Osteoblast (primary cell): Measurements from ENCODE around the gene PIAS1. TPM values are rescaled to one million over a fixed set of nuclear protein-coding genes. Genes with fewer than 3 reads are reported as not detected.
"Not testable (repeated sequence)": the region's sequence is repeated elsewhere in the genome, so short reads cannot be mapped to it uniquely, and the experiment has no call there.

Experiments used
- DNase-seq: peaks from one replicate; pipeline ENCODE4 v3.0.0; 2011; ENCODE audit warnings: low spot score, mixed read lengths; ENCODE audit not compliant: insufficient read length; ENCODE audit errors: missing footprints
- H2AFZ ChIP-seq: 2 replicates; pipeline ENCODE4 v1.6.0; 2011; ENCODE audit warnings: mild to moderate bottlenecking, low read length
- H3K27ac ChIP-seq: 2 replicates; pipeline ENCODE4 v1.5.1; 2011; ENCODE audit warnings: mild to moderate bottlenecking, low read depth, low read length, moderate library complexity
- H3K27me3 ChIP-seq: 2 replicates; pipeline ENCODE4 v1.6.0; 2012; ENCODE audit warnings: mild to moderate bottlenecking, control low read depth, inconsistent platforms, low read length, moderate library complexity; ENCODE audit not compliant: insufficient read depth
- H3K36me3 ChIP-seq: 2 replicates; pipeline ENCODE4 v1.5.1; 2011; ENCODE audit warnings: mild to moderate bottlenecking, low read length, control low read depth, moderate library complexity; ENCODE audit not compliant: insufficient read depth
- H3K4me1 ChIP-seq: 2 replicates; pipeline ENCODE4 v1.5.1; 2011; ENCODE audit warnings: mild to moderate bottlenecking, low read length, control low read depth, moderate library complexity; ENCODE audit not compliant: insufficient read depth
- H3K4me2 ChIP-seq: 2 replicates; pipeline ENCODE4 v1.6.0; 2011; ENCODE audit warnings: mild to moderate bottlenecking, low read length; ENCODE audit not compliant: insufficient read depth
- H3K4me3 ChIP-seq: fragments of 200-600 bp; sonication (generic); 3 replicates; pipeline ENCODE4 v1.5.1; 2012; ENCODE audit warnings: mild to moderate bottlenecking, low read length, inconsistent platforms; ENCODE audit not compliant: insufficient read depth
- H3K79me2 ChIP-seq: 2 replicates; pipeline ENCODE4 v1.6.0; 2012; ENCODE audit warnings: mild to moderate bottlenecking, low read length, control low read depth, inconsistent platforms; ENCODE audit not compliant: insufficient read depth
- H3K9me3 ChIP-seq: 2 replicates; pipeline ENCODE4 v1.5.1; 2011; ENCODE audit warnings: low read depth, low read length, control low read depth
- H4K20me1 ChIP-seq: 2 replicates; pipeline ENCODE4 v1.6.0; 2012; ENCODE audit warnings: mild to moderate bottlenecking, low read length, control low read depth; ENCODE audit not compliant: insufficient read depth
- total RNA-seq: library from RNA; depleted of rRNA; stranded (reverse); fragments of >200 nt; gene quantifications from 2 replicates; pipeline ENCODE4 v1.2.3, GENCODE V29; 2012
- TF ChIP-seq, protein P1 (sequence below): IDR thresholded peaks from 2 replicates; pipeline ENCODE4 v1.5.1; 2011; ENCODE audit warnings: mild to moderate bottlenecking, low read depth, low read length, moderate library complexity; ENCODE audit errors: extremely low read depth

Gene PIAS1
- total RNA-seq, 1 donor, result 29.0 TPM

DNA sequence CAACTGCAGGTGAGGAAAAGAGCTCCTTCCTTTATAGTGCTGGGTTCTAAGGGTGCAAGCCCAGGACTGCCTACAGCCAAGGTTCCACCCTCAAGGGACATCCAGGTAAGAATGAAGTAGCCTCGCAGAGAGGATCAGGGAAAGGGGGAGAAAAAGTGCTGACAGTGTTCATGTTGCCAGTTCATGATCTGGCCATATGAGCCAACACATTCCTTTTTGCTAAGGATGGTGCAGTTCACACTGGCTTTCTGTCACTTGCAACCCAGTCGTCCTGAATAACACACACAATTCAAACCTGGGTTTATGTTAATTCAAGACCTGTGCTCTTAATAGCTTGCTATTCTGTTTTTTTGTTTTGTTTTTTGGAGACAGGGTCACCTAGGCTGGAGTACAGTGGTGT lies 166.4 kb downstream of the PIAS1 start:
- H3K4me2 ChIP-seq, result no peak overlapping the region
- H4K20me1 ChIP-seq, result peaks cover 4% of the 10 kb centered on the region
- no peak overlapping the region for H3K4me3 ChIP-seq
- H3K9me3 ChIP-seq, result no peaks in the 10 kb centered on the region
- H3K79me2 ChIP-seq, result peaks cover 70% of the 10 kb centered on the region
- H2AFZ ChIP-seq, result no peak overlapping the region
- H3K36me3 ChIP-seq, result peaks cover 9% of the 10 kb centered on the region
- no peaks in the 10 kb centered on the region for H3K4me1 ChIP-seq
- no peak overlapping the region for H3K27ac ChIP-seq
- DNase-seq, result no peak
- TF ChIP-seq, protein P1, sequence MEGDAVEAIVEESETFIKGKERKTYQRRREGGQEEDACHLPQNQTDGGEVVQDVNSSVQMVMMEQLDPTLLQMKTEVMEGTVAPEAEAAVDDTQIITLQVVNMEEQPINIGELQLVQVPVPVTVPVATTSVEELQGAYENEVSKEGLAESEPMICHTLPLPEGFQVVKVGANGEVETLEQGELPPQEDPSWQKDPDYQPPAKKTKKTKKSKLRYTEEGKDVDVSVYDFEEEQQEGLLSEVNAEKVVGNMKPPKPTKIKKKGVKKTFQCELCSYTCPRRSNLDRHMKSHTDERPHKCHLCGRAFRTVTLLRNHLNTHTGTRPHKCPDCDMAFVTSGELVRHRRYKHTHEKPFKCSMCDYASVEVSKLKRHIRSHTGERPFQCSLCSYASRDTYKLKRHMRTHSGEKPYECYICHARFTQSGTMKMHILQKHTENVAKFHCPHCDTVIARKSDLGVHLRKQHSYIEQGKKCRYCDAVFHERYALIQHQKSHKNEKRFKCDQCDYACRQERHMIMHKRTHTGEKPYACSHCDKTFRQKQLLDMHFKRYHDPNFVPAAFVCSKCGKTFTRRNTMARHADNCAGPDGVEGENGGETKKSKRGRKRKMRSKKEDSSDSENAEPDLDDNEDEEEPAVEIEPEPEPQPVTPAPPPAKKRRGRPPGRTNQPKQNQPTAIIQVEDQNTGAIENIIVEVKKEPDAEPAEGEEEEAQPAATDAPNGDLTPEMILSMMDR, result no peak
- no peaks in the 10 kb centered on the region for H3K27me3 ChIP-seq

DNA sequence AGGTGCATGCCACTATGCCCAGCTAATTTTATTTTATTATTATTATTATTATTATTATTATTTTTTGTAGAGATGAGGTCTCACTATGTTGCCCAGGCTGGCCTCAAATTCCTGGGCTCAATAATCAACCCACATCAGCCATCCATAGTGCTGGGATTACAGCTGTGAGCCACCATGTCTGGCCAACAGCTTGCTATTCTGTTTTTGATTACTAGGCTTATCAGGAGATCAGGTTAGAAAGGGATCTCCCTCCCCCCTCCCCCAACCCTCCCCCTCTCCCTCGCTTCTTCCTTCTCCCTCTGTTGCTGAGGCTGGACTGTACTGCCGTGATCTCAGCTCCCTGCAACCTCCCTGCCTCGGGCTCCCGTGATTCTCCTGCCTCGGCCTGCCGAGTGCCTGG lies 166.9 kb downstream of the PIAS1 start:
- Histone ChIP-seq H3K4me1 (no peaks in the 10 kb centered on the region), H3K27ac (no peak overlapping the region), H3K4me3 (no peak overlapping the region), H3K79me2 (peaks cover 71% of the 10 kb centered on the region), H2AFZ (no peak overlapping the region), H4K20me1 (peaks cover 4% of the 10 kb centered on the region), H3K27me3 (no peaks in the 10 kb centered on the region), H3K4me2 (no peak overlapping the region), H3K36me3 (peaks cover 9% of the 10 kb centered on the region), H3K9me3 (no peaks in the 10 kb centered on the region)
- DNase-seq, result no peak
- TF ChIP-seq, protein P1, result no peak

DNA sequence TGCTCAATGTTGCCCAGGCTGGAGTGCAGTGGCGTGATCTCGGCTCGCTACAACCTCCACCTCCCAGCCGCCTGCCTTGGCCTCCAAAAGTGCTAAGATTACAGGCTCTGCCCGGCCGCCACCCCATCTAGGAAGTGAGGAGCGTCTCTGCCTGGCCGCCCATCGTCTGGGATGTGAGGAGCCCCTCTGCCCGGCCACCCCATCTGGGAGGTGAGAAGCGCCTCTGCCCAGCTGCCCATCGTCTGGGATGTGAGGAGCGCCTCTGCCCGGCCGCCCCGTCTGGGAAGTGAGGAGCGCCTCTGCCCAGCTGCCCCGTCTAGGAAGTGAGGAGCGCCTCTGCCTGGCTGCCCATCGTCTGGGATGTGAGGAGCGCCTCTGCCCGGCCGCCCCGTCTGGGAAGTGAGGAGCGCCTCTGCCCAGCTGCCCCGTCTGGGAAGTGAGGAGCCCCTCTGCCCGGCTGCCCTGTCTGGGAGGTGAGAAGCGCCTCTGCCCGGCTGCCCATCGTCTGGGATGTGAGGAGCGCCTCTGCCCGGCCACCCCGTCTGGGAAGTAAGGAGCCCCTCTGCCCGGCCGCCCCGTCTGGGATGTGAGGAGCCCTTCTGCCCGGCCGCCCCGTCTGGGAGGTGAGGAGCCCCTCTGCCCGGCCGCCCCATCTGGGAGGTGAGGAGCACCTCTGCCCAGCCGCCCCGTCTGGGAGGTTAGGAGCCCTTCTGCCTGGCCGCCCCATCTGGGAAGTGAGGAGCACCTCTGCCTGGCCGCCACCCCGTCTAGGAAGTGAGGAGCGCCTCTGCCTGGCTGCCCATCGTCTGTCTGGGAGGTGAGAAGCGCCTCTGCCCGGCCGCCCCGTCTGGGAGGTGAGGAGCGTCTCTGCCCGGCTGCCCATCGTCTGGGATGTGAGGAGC lies 167.7 kb downstream of the PIAS1 start:
- peaks cover 70% of the 10 kb centered on the region for H3K79me2 ChIP-seq
- H3K27me3 ChIP-seq, H3K27ac ChIP-seq, H3K9me3 ChIP-seq, H3K36me3 ChIP-seq, DNase-seq, H4K20me1 ChIP-seq, H2AFZ ChIP-seq, H3K4me3 ChIP-seq, H3K4me2 ChIP-seq, H3K4me1 ChIP-seq: not testable (repeated sequence)

DNA sequence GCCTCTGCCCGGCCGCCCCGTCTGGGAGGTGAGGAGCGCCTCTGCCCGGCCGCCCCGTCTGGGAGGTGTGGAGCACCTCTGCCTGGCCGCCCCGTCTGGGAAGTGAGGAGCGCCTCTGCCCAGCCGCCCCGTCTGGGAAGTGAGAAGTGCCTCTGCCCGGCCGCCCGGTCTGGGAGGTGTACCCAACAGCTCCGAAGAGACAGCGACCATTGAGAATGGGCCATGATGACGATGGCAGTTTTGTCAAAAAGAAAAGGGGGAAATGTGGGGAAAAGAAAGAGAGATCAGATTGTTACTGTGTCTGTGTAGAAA lies 168.3 kb downstream of the PIAS1 start:
- H3K79me2 ChIP-seq, result peaks cover 74% of the 10 kb centered on the region
- not testable (repeated sequence) for H3K4me2 ChIP-seq, H3K4me1 ChIP-seq, H2AFZ ChIP-seq, H4K20me1 ChIP-seq, H3K27me3 ChIP-seq, H3K27ac ChIP-seq, DNase-seq, H3K36me3 ChIP-seq, H3K9me3 ChIP-seq, H3K4me3 ChIP-seq

DNA sequence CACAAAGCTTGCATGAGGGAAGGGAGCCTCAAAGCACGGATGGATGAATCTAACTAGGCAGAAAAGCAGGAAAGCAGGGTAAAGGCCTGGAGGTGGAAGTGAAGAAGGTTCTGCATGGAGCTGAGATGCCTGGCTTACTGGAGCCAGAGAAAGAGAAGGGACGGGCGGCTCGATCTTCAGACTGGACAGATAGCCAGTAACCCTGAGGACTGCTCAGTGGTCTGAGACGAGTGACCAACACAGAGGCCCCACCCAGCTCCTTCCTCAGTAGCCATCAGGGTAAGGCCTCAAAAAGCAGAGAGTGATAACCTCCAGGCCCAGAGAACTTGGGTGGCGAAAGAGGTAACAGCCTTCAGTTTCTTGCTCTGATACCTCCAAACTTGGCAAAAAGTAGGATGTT lies 169.1 kb downstream of the PIAS1 start:
- DNase-seq, result no peak
- H3K4me1 ChIP-seq, result peaks cover 5% of the 10 kb centered on the region
- H4K20me1 ChIP-seq, result peaks cover 8% of the 10 kb centered on the region
- H3K27ac ChIP-seq, result no peak overlapping the region
- H3K9me3 ChIP-seq, result no peaks in the 10 kb centered on the region
- no peak overlapping the region for H3K4me2 ChIP-seq
- H3K27me3 ChIP-seq, result no peaks in the 10 kb centered on the region
- peaks cover 74% of the 10 kb centered on the region for H3K79me2 ChIP-seq
- H3K36me3 ChIP-seq, result peaks cover 9% of the 10 kb centered on the region
- TF ChIP-seq, protein P1, result no peak
- H2AFZ ChIP-seq, result no peak overlapping the region
- no peak overlapping the region for H3K4me3 ChIP-seq
